ENCODE results near the gene TUBD1. TPM values are rescaled to one million over a fixed set of nuclear protein-coding genes. Genes with fewer than 3 reads are reported as not detected.

TUBD1 gene
- total and polyA plus RNA-seq, 2 of the 13 experiments (the other 11 are each of a cell fraction or from before 2014, with no cell fraction given): 18.2 to 25.9 TPM

GRCh38 chr17:59842901-59843652, 49.7 kb downstream of the TUBD1 start (continued):
- TF ChIP-seq, protein P1, sequence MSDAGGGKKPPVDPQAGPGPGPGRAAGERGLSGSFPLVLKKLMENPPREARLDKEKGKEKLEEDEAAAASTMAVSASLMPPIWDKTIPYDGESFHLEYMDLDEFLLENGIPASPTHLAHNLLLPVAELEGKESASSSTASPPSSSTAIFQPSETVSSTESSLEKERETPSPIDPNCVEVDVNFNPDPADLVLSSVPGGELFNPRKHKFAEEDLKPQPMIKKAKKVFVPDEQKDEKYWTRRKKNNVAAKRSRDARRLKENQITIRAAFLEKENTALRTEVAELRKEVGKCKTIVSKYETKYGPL (CRISPR knock-in tag; IDR thresholded peaks at IDR 0.05): peak; percentile 75; the same call in 1 of the 2 replicates
- no peak for TF ChIP-seq ATM (IDR thresholded peaks at IDR 0.05; ENCODE audit: borderline replicate concordance)
- TF ChIP-seq ZNF44 (CRISPR knock-in tag; IDR thresholded peaks at IDR 0.05): no peak
- peak; percentile 2; the same call in 1 of the 2 replicates for TF ChIP-seq KMT2B (CRISPR knock-in tag; IDR thresholded peaks at IDR 0.05)
- TF ChIP-seq GPBP1L1 (CRISPR knock-in tag; IDR thresholded peaks at IDR 0.05): no peak
- peak; percentile 83 for TF ChIP-seq ZIK1 (CRISPR knock-in tag; IDR thresholded peaks at IDR 0.05; ENCODE audit: borderline replicate concordance, low read depth)
- no peak for TF ChIP-seq LCORL (IDR thresholded peaks at IDR 0.05)
- peak; percentile 33 for TF ChIP-seq LCORL (CRISPR knock-in tag; IDR thresholded peaks at IDR 0.05)
- TF ChIP-seq BCL3 (CRISPR knock-in tag; IDR thresholded peaks at IDR 0.05): no peak
- TF ChIP-seq SIX1 (CRISPR knock-in tag; IDR thresholded peaks at IDR 0.05; ENCODE audit: borderline replicate concordance): no peak
- TF ChIP-seq REPIN1 (CRISPR knock-in tag; IDR thresholded peaks at IDR 0.05; ENCODE audit: borderline replicate concordance, low read depth): peak; percentile 26; the same call in 1 of the 2 replicates
- TF ChIP-seq ZNF800 (CRISPR knock-in tag; IDR thresholded peaks at IDR 0.05): no peak; the same call in 1 of the 2 replicates
- peak; percentile 81 to 94 for TF ChIP-seq POLR2A (IDR thresholded peaks at IDR 0.05; ENCODE audit: insufficient read depth in 1 of 2, low read depth in 2 of 2, low read length in 2 of 2)
- peak; percentile 67; the same call in 1 of the 2 replicates for TF ChIP-seq CREBL2 (CRISPR knock-in tag; IDR thresholded peaks at IDR 0.05; ENCODE audit: borderline replicate concordance)
- no peak for TF ChIP-seq ZNF75D (CRISPR knock-in tag; IDR thresholded peaks at IDR 0.05; ENCODE audit: borderline replicate concordance)
- no peak; the same call in 1 of the 2 replicates for TF ChIP-seq ZNF33A (CRISPR knock-in tag; IDR thresholded peaks at IDR 0.05; ENCODE audit: borderline replicate concordance)
- TF ChIP-seq TBL1XR1 (IDR thresholded peaks at IDR 0.05; ENCODE audit: borderline replicate concordance, low read length, partially characterized antibody): peak; percentile 45
- 0 out of 2 replicates have a peak, but pooled peaks have one; percentile 17 for TF ChIP-seq ZNF3 (CRISPR knock-in tag; IDR thresholded peaks at IDR 0.05)
- TF ChIP-seq CC2D1A (CRISPR knock-in tag; IDR thresholded peaks at IDR 0.05): peak; percentile 84; the same call in 1 of the 2 replicates
- no peak for TF ChIP-seq AGO1 (IDR thresholded peaks at IDR 0.05; ENCODE audit: low read depth, low read length, poor library complexity, severe bottlenecking)
- TF ChIP-seq DR1 (CRISPR knock-in tag; IDR thresholded peaks at IDR 0.05): no peak
- TF ChIP-seq ZNF784 (CRISPR knock-in tag; IDR thresholded peaks at IDR 0.05; ENCODE audit: borderline replicate concordance): peak; percentile 84; the same call in 1 of the 2 replicates
- no peak for TF ChIP-seq SMARCE1 (IDR thresholded peaks at IDR 0.05; ENCODE audit: borderline replicate concordance)
- no peak for TF ChIP-seq HOXA9 (CRISPR knock-in tag; IDR thresholded peaks at IDR 0.05; ENCODE audit: borderline replicate concordance)
